GM23248 (cell line): ENCODE data around the gene MYRFL.

Experiments used
- EZH2 ChIP-seq: fragments of 200-600 bp; sonication (generic); IDR thresholded peaks from 2 replicates; pipeline ENCODE4 v1.6.1; 2018; ENCODE audit warnings: antibody characterized with exemption, mild to moderate bottlenecking; ENCODE audit not compliant: insufficient read depth, poor library complexity, severe bottlenecking
- EZH2phosphoT487 ChIP-seq: fragments of 200-600 bp; sonication (generic); IDR thresholded peaks from 2 replicates; pipeline ENCODE4 v1.6.1; 2018; ENCODE audit warnings: antibody characterized with exemption, moderate library complexity, mild to moderate bottlenecking, low read depth; ENCODE audit not compliant: insufficient read depth

DNA sequence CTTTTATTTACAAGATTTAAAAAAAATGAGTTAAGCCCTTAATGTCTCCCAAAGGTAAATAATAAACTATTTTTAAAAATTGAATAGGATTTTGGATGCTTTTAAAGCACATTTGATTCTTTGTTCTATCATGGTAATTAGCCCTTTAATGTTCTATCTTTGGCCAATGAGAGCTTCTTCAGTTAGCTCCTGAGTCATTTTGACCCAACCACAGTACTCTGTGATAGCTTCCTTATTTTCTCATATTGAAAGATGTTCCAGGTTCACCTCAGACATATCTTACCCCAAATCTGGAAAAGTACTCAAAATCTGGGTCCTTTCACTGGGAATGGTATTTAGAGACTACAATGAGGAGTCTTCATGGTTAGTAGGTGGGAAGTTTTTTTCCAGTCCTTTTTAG lies 98.0 kb downstream of the MYRFL start:
- TF ChIP-seq EZH2 (no peak), EZH2phosphoT487 (no peak)
